GM23248 (cell line): ENCODE measurements around the gene TM4SF18.

Experiments
- EZH2 ChIP-seq: fragments of 200-600 bp; sonication (generic); IDR thresholded peaks from 2 replicates; pipeline ENCODE4 v1.6.1; 2018; ENCODE audit warnings: antibody characterized with exemption, mild to moderate bottlenecking; ENCODE audit not compliant: insufficient read depth, poor library complexity, severe bottlenecking
- EZH2phosphoT487 ChIP-seq: fragments of 200-600 bp; sonication (generic); IDR thresholded peaks from 2 replicates; pipeline ENCODE4 v1.6.1; 2018; ENCODE audit warnings: antibody characterized with exemption, moderate library complexity, mild to moderate bottlenecking, low read depth; ENCODE audit not compliant: insufficient read depth

DNA sequence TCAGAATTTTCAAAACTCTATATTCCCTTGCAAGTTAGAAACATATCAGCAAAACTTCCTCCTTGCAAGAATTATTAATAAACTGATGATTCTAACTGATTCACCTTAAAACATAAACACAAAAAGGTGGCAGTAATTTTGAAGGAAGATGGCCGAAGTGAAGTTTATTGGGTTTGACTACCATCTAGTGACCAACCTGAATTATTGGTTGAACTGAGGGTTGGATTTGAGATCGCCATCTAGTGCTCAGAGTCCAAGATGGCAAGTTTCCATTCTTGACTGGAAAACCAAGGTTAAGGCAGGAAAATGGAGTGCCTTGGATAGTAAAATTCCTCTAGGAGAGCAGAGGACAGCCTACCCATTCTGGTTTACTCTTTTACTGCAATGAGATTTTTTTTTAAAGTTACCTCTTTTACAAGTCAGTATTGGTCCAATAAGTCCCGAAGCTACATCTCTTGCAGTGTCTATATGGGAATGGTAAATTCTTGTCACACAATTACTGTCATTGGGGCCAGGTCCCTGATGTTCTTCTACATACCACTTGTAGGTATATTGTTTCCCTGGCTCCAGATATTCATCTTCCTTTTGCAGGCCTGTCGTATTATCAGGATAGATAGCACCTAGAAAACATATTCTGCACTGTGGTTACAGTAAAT is 60.2 kb downstream of the TM4SF18 start:
- TF ChIP-seq EZH2, result no peak
- TF ChIP-seq EZH2phosphoT487, result no peak
